Measurements from ENCODE around the gene CD28. TPM values are rescaled to one million over a fixed set of nuclear protein-coding genes. Genes with fewer than 3 reads are reported as not detected.

Gene CD28
- total RNA-seq, 6 donors from 2014 or later = under 0.01 to 3.3 (median 1.4) TPM

DNA sequence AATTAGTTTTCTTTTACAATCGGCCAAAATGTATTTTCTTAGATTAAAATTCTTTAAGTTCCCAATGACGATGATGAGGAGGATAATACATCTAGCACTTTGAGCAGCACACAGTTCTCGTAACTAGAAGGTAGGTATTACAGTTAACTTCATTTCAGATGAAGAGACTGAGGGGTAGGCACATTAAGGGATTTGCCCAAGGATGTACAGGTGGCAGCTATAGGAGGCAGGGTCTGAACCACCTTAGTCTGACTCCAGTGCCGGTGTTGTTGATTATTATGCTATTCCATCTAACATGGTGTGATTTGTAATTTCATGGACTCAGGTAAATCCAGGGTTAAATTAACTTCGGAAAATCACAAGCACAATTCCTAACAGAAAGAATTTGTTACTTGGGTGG is 1.1 kb downstream of the CD28 start:
- Histone ChIP-seq H3K4me1 (peaks cover 0 to 6% (median 0%) of the 10 kb centered on the region in 4 donors), H3K9me3 (peaks cover 0 to 4% (median 0%) of the 10 kb centered on the region in 4 donors), H3K27me3 (no peaks in the 10 kb centered on the region), H3K27ac (peak overlapping the region in 1 of 4 donors; percentile 37), H3K4me3 (no peak overlapping the region), H3K36me3 (no peaks in the 10 kb centered on the region)
- WGBS, 2 donors = 88 to 90% methylated on average over 5 of the region's 5 CpGs
- ATAC-seq (ENCODE audit: low FRiP score in 2 of 2) = no peak
- DNase-seq = no peak
- TF ChIP-seq EP300 (IDR thresholded peaks at IDR 0.05) = no peak
- no peak for TF ChIP-seq POLR2AphosphoS5 (IDR thresholded peaks at IDR 0.05)
- TF ChIP-seq, protein P1, sequence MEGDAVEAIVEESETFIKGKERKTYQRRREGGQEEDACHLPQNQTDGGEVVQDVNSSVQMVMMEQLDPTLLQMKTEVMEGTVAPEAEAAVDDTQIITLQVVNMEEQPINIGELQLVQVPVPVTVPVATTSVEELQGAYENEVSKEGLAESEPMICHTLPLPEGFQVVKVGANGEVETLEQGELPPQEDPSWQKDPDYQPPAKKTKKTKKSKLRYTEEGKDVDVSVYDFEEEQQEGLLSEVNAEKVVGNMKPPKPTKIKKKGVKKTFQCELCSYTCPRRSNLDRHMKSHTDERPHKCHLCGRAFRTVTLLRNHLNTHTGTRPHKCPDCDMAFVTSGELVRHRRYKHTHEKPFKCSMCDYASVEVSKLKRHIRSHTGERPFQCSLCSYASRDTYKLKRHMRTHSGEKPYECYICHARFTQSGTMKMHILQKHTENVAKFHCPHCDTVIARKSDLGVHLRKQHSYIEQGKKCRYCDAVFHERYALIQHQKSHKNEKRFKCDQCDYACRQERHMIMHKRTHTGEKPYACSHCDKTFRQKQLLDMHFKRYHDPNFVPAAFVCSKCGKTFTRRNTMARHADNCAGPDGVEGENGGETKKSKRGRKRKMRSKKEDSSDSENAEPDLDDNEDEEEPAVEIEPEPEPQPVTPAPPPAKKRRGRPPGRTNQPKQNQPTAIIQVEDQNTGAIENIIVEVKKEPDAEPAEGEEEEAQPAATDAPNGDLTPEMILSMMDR (IDR thresholded peaks at IDR 0.05) = no peak
- no peak for TF ChIP-seq POLR2A (IDR thresholded peaks at IDR 0.05)

DNA sequence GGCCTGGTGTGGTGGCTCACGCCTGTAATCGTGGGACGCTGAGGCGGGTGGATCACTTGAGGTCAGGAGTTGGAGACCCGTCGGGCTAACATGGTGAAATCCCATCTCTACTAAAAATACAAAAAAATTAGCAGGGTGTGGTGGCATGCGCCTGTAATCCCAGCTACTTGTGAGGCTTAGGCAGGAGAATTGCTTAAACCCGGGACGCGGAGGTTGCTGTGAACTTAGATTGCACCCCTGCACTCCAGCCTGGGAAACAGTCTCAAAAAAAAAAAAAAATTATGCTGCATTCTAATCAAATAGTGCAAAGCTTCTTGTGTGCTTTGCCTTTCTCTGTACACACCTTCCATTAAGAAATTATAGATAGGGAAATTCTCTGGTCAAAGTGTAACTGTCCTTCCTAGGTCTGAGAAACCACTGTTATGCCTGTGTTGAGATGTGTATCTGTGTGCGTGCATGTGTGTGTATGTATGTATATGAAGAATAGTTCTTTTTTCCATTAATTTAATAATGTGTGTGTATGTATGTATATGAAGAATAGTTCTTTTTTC is 2.5 kb downstream of the CD28 start:
- H3K4me1 ChIP-seq = peaks cover 0 to 6% (median 0%) of the 10 kb centered on the region in 4 donors
- no peaks in the 10 kb centered on the region for H3K9me3 ChIP-seq
- TF ChIP-seq EP300 (IDR thresholded peaks at IDR 0.05) (no peak), POLR2A (IDR thresholded peaks at IDR 0.05) (no peak), POLR2AphosphoS5 (IDR thresholded peaks at IDR 0.05) (no peak)
- TF ChIP-seq, protein P1 (IDR thresholded peaks at IDR 0.05) = no peak
- DNase-seq (no peak), ATAC-seq (ENCODE audit: low FRiP score in 2 of 2) (no peak)
- H3K27ac ChIP-seq = no peak overlapping the region
- no peaks in the 10 kb centered on the region for H3K36me3 ChIP-seq
- WGBS, 2 donors = 87 to 95% methylated on average over 11 of the region's 11 CpGs
- H3K27me3 ChIP-seq = no peaks in the 10 kb centered on the region
- H3K4me3 ChIP-seq = no peak overlapping the region

DNA sequence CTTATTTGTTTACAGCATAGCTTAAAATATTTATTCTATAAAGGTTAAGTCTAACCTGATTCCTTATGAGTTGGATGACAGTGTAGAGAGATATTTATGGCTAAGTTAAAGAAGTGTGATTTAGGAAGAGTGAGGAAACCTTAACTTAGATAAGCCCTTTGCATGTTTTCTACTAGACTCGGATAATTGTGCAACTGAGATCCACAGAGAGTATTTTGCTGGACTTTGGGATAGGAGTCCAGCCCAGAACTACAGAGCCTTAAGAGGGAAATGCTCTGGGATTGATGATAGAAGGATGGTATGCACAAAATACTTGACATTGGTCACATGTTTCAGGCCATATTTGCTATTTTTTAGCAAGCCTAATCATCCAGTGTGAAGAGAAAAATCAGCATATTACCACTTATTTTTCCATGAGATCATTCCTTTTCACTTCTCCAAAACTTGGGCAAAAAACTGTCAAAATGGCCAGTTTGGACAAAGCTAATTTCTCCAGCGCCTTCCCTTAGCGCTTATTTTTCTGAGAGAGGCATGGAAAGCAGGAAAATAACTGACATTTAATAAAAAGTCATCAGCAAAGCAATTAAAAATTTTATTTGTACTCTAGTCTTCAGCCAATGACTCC is 3.1 kb downstream of the CD28 start:
- DNase-seq (no peak), ATAC-seq (ENCODE audit: low FRiP score in 2 of 2) (no peak)
- H3K27ac ChIP-seq = no peak overlapping the region
- no peaks in the 10 kb centered on the region for H3K9me3 ChIP-seq
- no peak overlapping the region for H3K4me3 ChIP-seq
- no peaks in the 10 kb centered on the region for H3K27me3 ChIP-seq
- WGBS, 2 donors = 88% methylated on average over 3 of the region's 3 CpGs
- no peaks in the 10 kb centered on the region for H3K36me3 ChIP-seq
- peaks cover 0 to 6% (median 0%) of the 10 kb centered on the region in 4 donors for H3K4me1 ChIP-seq
- TF ChIP-seq POLR2AphosphoS5 (IDR thresholded peaks at IDR 0.05) = no peak
- no peak for TF ChIP-seq POLR2A (IDR thresholded peaks at IDR 0.05)
- no peak for TF ChIP-seq EP300 (IDR thresholded peaks at IDR 0.05)
- TF ChIP-seq, protein P1 (IDR thresholded peaks at IDR 0.05) = no peak

DNA sequence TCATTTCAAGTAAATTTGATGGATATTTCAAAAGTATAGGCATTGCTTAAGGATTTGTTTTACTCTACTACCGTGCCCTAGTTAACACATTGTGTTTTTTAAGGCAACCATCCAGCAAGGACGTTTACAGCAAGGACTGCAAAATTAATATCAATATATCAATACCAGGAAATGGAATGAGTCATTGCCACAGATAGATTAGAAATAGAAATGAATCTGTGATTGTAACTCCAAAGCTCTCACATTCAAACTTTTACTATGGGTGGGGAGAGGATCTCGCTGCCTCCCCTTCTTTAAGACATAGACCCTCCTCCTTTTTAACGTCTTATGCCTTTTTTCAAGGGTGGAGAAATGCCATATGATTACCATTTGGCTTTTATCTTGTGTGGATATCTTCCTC is 3.8 kb downstream of the CD28 start:
- DNase-seq (no peak), ATAC-seq (ENCODE audit: low FRiP score in 2 of 2) (no peak)
- TF ChIP-seq POLR2AphosphoS5 (IDR thresholded peaks at IDR 0.05) (no peak), EP300 (IDR thresholded peaks at IDR 0.05) (no peak), POLR2A (IDR thresholded peaks at IDR 0.05) (no peak)
- TF ChIP-seq, protein P1 (IDR thresholded peaks at IDR 0.05) = no peak
- Histone ChIP-seq H3K27ac (peak overlapping the region in 1 of 4 donors; percentile 17), H3K4me3 (no peak overlapping the region), H3K4me1 (peaks cover 0 to 6% (median 0%) of the 10 kb centered on the region in 4 donors), H3K36me3 (no peaks in the 10 kb centered on the region), H3K27me3 (no peaks in the 10 kb centered on the region), H3K9me3 (no peaks in the 10 kb centered on the region)
- 44 to 50% methylated on average over 4 of the region's 4 CpGs for WGBS, 2 donors

DNA sequence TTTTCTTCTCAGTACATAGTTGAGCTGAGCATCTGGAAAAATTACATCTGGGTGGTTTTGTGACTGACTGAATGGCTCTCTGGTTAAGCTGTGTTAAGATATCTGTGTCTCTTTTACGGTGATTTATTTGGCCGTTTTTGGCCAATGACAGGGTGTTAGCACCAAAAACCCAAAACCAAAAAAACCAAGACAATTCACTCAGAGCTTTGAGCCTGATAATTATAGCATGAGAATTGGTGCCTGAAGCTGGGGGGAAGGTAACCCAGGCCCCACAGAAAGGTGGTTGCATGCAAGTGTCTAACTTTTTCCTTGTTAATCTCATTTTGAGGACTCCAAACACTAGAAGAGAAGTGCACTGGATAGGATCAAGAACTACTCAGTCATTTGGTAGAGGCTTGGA is 4.5 kb downstream of the CD28 start:
- ATAC-seq (ENCODE audit: low FRiP score in 2 of 2) = no peak
- no peaks in the 10 kb centered on the region for H3K9me3 ChIP-seq
- TF ChIP-seq POLR2AphosphoS5 (IDR thresholded peaks at IDR 0.05) = no peak
- TF ChIP-seq POLR2A (IDR thresholded peaks at IDR 0.05) = no peak
- no peak for TF ChIP-seq EP300 (IDR thresholded peaks at IDR 0.05)
- TF ChIP-seq, protein P1 (IDR thresholded peaks at IDR 0.05) = no peak
- no peak overlapping the region for H3K4me3 ChIP-seq
- H3K36me3 ChIP-seq = no peaks in the 10 kb centered on the region
- no peaks in the 10 kb centered on the region for H3K27me3 ChIP-seq
- WGBS, 2 donors = 84 to 86% methylated on average over 2 of the region's 2 CpGs
- peaks cover 0 to 6% (median 0%) of the 10 kb centered on the region in 4 donors for H3K4me1 ChIP-seq
- DNase-seq = no peak
- no peak overlapping the region for H3K27ac ChIP-seq
